HepG2 (cell line): ENCODE results near the gene MMP17. TPM values are rescaled to one million over a fixed set of nuclear protein-coding genes. Genes with fewer than 3 reads are reported as not detected.
A peak's percentile ranks its signal among the peaks of the same experiment; 100 is the strongest.

Experiments used
- ATF7 ChIP-seq, 2 experiments: fragments of 450-650 bp in 1 of 2; sonication (generic) in 1 of 2; formaldehyde crosslinking in 1 of 2; IDR thresholded peaks; 2 replicates each; pipeline versions ENCODE4 v1.4.0 to v1.6.1; 2016 to 2020; ENCODE audit warnings: antibody characterized with exemption in 1 of 2, mild to moderate bottlenecking in 1 of 2, missing genetic modification reagents in 1 of 2
- BRCA1 ChIP-seq: sonication (generic); formaldehyde crosslinking; IDR thresholded peaks from 2 replicates; pipeline ENCODE4 v1.4.0; 2020; ENCODE audit warnings: missing genetic modification reagents
- FOXA3 ChIP-seq: IDR thresholded peaks from 2 replicates; pipeline ENCODE4 v1.6.1; 2016; ENCODE audit warnings: missing genetic modification reagents, missing compliant biosample characterization
- GLMP ChIP-seq: sonication (generic); formaldehyde crosslinking; IDR thresholded peaks from 2 replicates; pipeline ENCODE4 v1.9.0; 2021; ENCODE audit warnings: missing genetic modification reagents, mild to moderate bottlenecking, borderline replicate concordance
- HINFP ChIP-seq: sonication (generic); formaldehyde crosslinking; IDR thresholded peaks from 2 replicates; pipeline ENCODE4 v1.4.0; 2020; ENCODE audit warnings: low read depth, mild to moderate bottlenecking, missing genetic modification reagents
- HOMEZ ChIP-seq: IDR thresholded peaks from 2 replicates; pipeline ENCODE4 v1.6.1; 2016; ENCODE audit warnings: low read depth
- KAT8 ChIP-seq: IDR thresholded peaks from 2 replicates; pipeline ENCODE4 v1.6.1; 2016; ENCODE audit warnings: missing genetic modification reagents, missing compliant biosample characterization
- KLF16 ChIP-seq, 2 experiments: sonication (generic) in 1 of 2; formaldehyde crosslinking in 1 of 2; IDR thresholded peaks; 2 replicates each; pipeline versions ENCODE4 v1.6.1 to v1.8.0; 2016 to 2023; ENCODE audit warnings: missing genetic modification reagents in 2 of 2, missing compliant biosample characterization in 1 of 2
- MAFK ChIP-seq, 2 experiments: IDR thresholded peaks in 1 of 2; conservative IDR thresholded peaks in 1 of 2; 2 replicates each; pipeline ENCODE4 v1.6.1; 2011; ENCODE audit warnings: improper control_type of control experiment in 2 of 2, low read length in 2 of 2
- POLR2AphosphoS5 ChIP-seq: IDR thresholded peaks from 2 replicates; pipeline ENCODE4 v1.6.1; 2012; ENCODE audit warnings: low read depth, low read length
- RBFOX2 ChIP-seq: fragments of 200-400 bp; formaldehyde crosslinking; IDR thresholded peaks from 2 replicates; pipeline ENCODE4 v1.6.1; 2017; ENCODE audit warnings: low read depth, mild to moderate bottlenecking, low read length
- RFX3 ChIP-seq: IDR thresholded peaks from 2 replicates; pipeline ENCODE4 v1.6.1; 2016; ENCODE audit warnings: missing biosample characterization, missing genetic modification reagents
- RFXAP ChIP-seq: sonication (generic); formaldehyde crosslinking; IDR thresholded peaks from 2 replicates; pipeline ENCODE4 v1.4.0; 2020; ENCODE audit warnings: missing genetic modification reagents, borderline replicate concordance
- RXRB ChIP-seq: IDR thresholded peaks from 2 replicates; pipeline ENCODE4 v1.6.1; 2016; ENCODE audit warnings: borderline replicate concordance, missing genetic modification reagents, missing compliant biosample characterization
- SALL1 ChIP-seq: sonication (generic); formaldehyde crosslinking; IDR thresholded peaks from 2 replicates; pipeline ENCODE4 v1.8.0; 2022; ENCODE audit warnings: mild to moderate bottlenecking, missing genetic modification reagents
- SIN3B ChIP-seq: fragments of 150-350 bp; IDR thresholded peaks from 2 replicates; pipeline ENCODE4 v1.6.1; 2014; ENCODE audit warnings: low read length
- TCF7L2 ChIP-seq: IDR thresholded peaks from 2 replicates; pipeline ENCODE4 v1.6.1; 2011; ENCODE audit warnings: mild to moderate bottlenecking, low read depth, low read length, moderate library complexity
- ZC3H13 ChIP-seq: sonication (generic); formaldehyde crosslinking; IDR thresholded peaks from 2 replicates; pipeline ENCODE4 v1.8.1; 2023; ENCODE audit warnings: mild to moderate bottlenecking, missing genetic modification reagents, moderate library complexity
- ZEB1 ChIP-seq: IDR thresholded peaks from 2 replicates; pipeline ENCODE4 v1.6.1; 2012; ENCODE audit warnings: mild to moderate bottlenecking, low read depth, inconsistent platforms; ENCODE audit not compliant: insufficient replicate concordance
- ZNF354B ChIP-seq: sonication (generic); formaldehyde crosslinking; IDR thresholded peaks from 2 replicates; pipeline ENCODE4 v1.8.0; 2022; ENCODE audit warnings: mild to moderate bottlenecking, missing genetic modification reagents
- ZNF550 ChIP-seq: sonication (generic); formaldehyde crosslinking; IDR thresholded peaks from 2 replicates; pipeline ENCODE4 v1.4.0; 2020; ENCODE audit warnings: mild to moderate bottlenecking, missing genetic modification reagents, borderline replicate concordance
- ZNF784 ChIP-seq: sonication (generic); formaldehyde crosslinking; IDR thresholded peaks from 2 replicates; pipeline ENCODE4 v1.5.1; 2020; ENCODE audit warnings: missing genetic modification reagents, mild to moderate bottlenecking, borderline replicate concordance
- ZSCAN22 ChIP-seq: sonication (generic); formaldehyde crosslinking; IDR thresholded peaks from 2 replicates; pipeline ENCODE4 v1.4.0; 2020; ENCODE audit warnings: mild to moderate bottlenecking, missing genetic modification reagents
- polyA plus RNA-seq, 8 experiments: library from polyadenylated mRNA; depleted of rRNA in 3 of 8; stranded (reverse) in 7 of 8; unstranded in 1 of 8; fragments of >200 nt; fragmentation: Illumina TruSeq in 4 of 8; extraction: Trizol in 4 of 8; gene quantifications; 2 replicates each; pipeline versions ENCODE4 v1.2.1 to v1.2.3, GENCODE V29; 2011 to 2016; ENCODE audit warnings: low read depth in 4 of 8, missing spikeins in 1 of 8, mixed read lengths in 1 of 8; ENCODE audit not compliant: insufficient read depth in 1 of 8
- total RNA-seq, 5 experiments: library from RNA; depleted of rRNA; stranded (reverse); fragments of >200 nt; fragmentation: Illumina TruSeq; extraction: Trizol; gene quantifications; 2 replicates each; pipeline ENCODE4 v1.2.3, GENCODE V29; 2016; ENCODE audit warnings: low read depth in 1 of 5

Gene MMP17
- total and polyA plus RNA-seq, 2 of the 13 experiments (the other 11 are each of a cell fraction or from before 2014, with no cell fraction given): 0.55 to 0.80 TPM

GRCh38 chr12:131860472-131861260, 32.5 kb downstream of the MMP17 start (continued):
- TF ChIP-seq RBFOX2 (peak; percentile 90), HINFP (CRISPR knock-in tag) (0 out of 2 replicates have a peak, but pooled peaks have one; percentile 72), ZEB1 (no peak), POLR2AphosphoS5 (peak; percentile 60), KAT8 (CRISPR knock-in tag) (peak; percentile 90), RXRB (CRISPR knock-in tag) (peak; percentile 98), RFX3 (CRISPR knock-in tag) (peak; percentile 58), ZC3H13 (CRISPR knock-in tag) (peak; percentile 75; the same call in 1 of the 2 replicates), GLMP (CRISPR knock-in tag) (no peak), ZNF784 (CRISPR knock-in tag) (0 out of 2 replicates have a peak, but pooled peaks have one; percentile 52), HOMEZ (CRISPR knock-in tag) (peak; percentile 37; the same call in 1 of the 2 replicates), SIN3B (0 out of 2 replicates have a peak, but pooled peaks have one; percentile 43), ATF7 (IDR thresholded peaks at IDR 0.05) (peak; percentile 75), ATF7 (CRISPR knock-in tag; IDR thresholded peaks at IDR 0.05) (peak; percentile 96), MAFK (conservative IDR thresholded peaks at IDR 0.05 in 1 of 2, IDR thresholded peaks at IDR 0.05 in 1 of 2; ENCODE audit: low read length in 2 of 2) (peak; percentile 20 to 61; a peak in 2 of 4 replicates), FOXA3 (CRISPR knock-in tag) (peak; percentile 92), KLF16 (CRISPR knock-in tag; IDR thresholded peaks at IDR 0.05) (peak in 1 of 2 experiments; percentile 99; a peak in 2 of 4 replicates), ZNF550 (no peak), TCF7L2 (no peak), ZSCAN22 (CRISPR knock-in tag) (no peak), ZNF354B (CRISPR knock-in tag) (no peak), RFXAP (CRISPR knock-in tag) (peak; percentile 58; the same call in 1 of the 2 replicates), SALL1 (CRISPR knock-in tag) (peak; percentile 99), BRCA1 (CRISPR knock-in tag) (no peak)
